ENCODE results near the gene APOC3. TPM values are rescaled to one million over a fixed set of nuclear protein-coding genes. Genes with fewer than 3 reads are reported as not detected.

Gene APOC3
- polyA plus RNA-seq, 1 donor (not counting 4 experiments of a cell fraction or from before 2014, with no cell fraction given): not detected

DNA sequence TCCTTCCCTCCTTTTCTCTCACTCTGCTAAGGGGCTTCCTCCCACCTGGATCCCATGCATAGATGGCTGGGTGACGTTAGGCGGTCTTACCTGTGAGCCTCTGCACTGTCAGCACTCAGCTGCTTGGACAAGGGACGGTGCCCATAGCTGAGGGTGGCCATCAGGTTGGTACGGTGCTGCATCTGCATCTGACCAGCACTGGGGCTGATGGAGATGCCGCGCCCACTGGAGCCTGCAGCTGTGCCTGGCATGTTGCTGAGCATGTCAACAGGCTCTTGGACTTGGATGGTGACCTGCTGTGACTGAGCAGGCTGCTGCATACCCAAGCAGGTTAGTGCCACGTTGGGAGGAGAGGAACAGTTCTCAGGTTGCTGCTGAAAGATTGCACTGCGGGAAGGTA is 29.5 kb downstream of the APOC3 start:
- Histone ChIP-seq H3K9ac (ENCODE audit: control insufficient read depth, extremely low read depth, insufficient read depth, low read length) (no peak overlapping the region), H3K4me3 (ENCODE audit: control insufficient read depth in 2 of 3, extremely low read depth in 1 of 3, insufficient read depth in 2 of 3, low read depth in 1 of 3, low read length in 3 of 3) (no peak overlapping the region), H3K9me3 (ENCODE audit: control insufficient read depth, low read depth, low read length) (no peaks in the 10 kb centered on the region), H3K36me3 (ENCODE audit: control insufficient read depth in 2 of 2, extremely low read depth in 1 of 2, insufficient read depth in 2 of 2, low read length in 2 of 2) (peaks cover 10 to 17% of the 10 kb centered on the region in 2 experiments), H3K27ac (ENCODE audit: control insufficient read depth, insufficient read depth, low read length) (no peak overlapping the region), H3K9me1 (ENCODE audit: control insufficient read depth, extremely low read depth, insufficient read depth, low read length) (no peaks in the 10 kb centered on the region), H2AFZ (ENCODE audit: control insufficient read depth, low read length) (no peak overlapping the region), H3K79me2 (ENCODE audit: control insufficient read depth, insufficient read depth, low read length) (no peaks in the 10 kb centered on the region), H3K27me3 (ENCODE audit: control insufficient read depth, extremely low read depth, insufficient read depth, low read length) (no peaks in the 10 kb centered on the region), H4K20me1 (ENCODE audit: control insufficient read depth, extremely low read depth, insufficient read depth, low read length) (no peaks in the 10 kb centered on the region), H3K4me2 (ENCODE audit: control insufficient read depth, extremely low read depth, insufficient read depth, low read depth, low read length) (no peak overlapping the region), H3K4me1 (ENCODE audit: control insufficient read depth, extremely low read depth, insufficient read depth, low read length) (peaks cover 27% of the 10 kb centered on the region)
- dilution Hi-C loops (cut with MboI; ENCODE audit: extremely low pct_ligation_motif_present, low sequenced_read_pairs): no loop called here
- no peak for FAIRE-seq
- no peak for DNase-seq (ENCODE audit: low read depth, low spot score)
- TF ChIP-seq CTCF (optimal IDR thresholded peaks at IDR 0.05 in 1 of 3, IDR thresholded peaks at IDR 0.05 in 1 of 3, conservative IDR thresholded peaks at IDR 0.05 in 1 of 3; ENCODE audit: extremely low read depth in 1 of 3, insufficient read depth in 2 of 3, low read length in 3 of 3) (no peak), EZH2 (IDR thresholded peaks at IDR 0.05; ENCODE audit: low read length) (no peak)

DNA sequence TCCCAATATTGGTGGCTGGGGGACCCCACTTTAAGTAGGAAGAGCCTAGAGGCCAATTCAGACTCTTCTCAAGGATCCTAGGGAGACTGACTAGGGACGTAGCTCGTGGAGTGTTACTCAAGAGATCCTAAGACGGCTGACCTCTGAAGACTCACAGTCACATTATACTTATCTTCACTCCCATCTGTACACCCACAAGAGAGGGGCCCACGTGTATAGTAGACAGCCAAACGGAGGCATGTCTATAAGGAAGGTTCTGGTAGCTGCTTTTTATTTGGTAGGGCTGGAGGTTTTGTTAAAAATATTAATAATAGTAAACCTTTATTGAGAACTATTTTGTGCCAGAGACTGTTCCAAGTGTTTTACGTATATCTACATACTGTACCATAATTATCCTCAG is 30.6 kb downstream of the APOC3 start:
- peaks cover 15 to 20% of the 10 kb centered on the region in 2 experiments for H3K36me3 ChIP-seq (ENCODE audit: control insufficient read depth in 2 of 2, extremely low read depth in 1 of 2, insufficient read depth in 2 of 2, low read length in 2 of 2)
- H3K4me1 ChIP-seq (ENCODE audit: control insufficient read depth, extremely low read depth, insufficient read depth, low read length): peaks cover 19% of the 10 kb centered on the region
- H3K79me2 ChIP-seq (ENCODE audit: control insufficient read depth, insufficient read depth, low read length): no peaks in the 10 kb centered on the region
- no peaks in the 10 kb centered on the region for H3K9me1 ChIP-seq (ENCODE audit: control insufficient read depth, extremely low read depth, insufficient read depth, low read length)
- TF ChIP-seq CTCF (optimal IDR thresholded peaks at IDR 0.05 in 1 of 3, IDR thresholded peaks at IDR 0.05 in 1 of 3, conservative IDR thresholded peaks at IDR 0.05 in 1 of 3; ENCODE audit: extremely low read depth in 1 of 3, insufficient read depth in 2 of 3, low read length in 3 of 3): no peak
- TF ChIP-seq EZH2 (IDR thresholded peaks at IDR 0.05; ENCODE audit: low read length): no peak
- no peak overlapping the region for H2AFZ ChIP-seq (ENCODE audit: control insufficient read depth, low read length)
- H3K27me3 ChIP-seq (ENCODE audit: control insufficient read depth, extremely low read depth, insufficient read depth, low read length): no peaks in the 10 kb centered on the region
- FAIRE-seq (no peak), DNase-seq (ENCODE audit: low read depth, low spot score) (no peak)
- no peak overlapping the region for H3K9ac ChIP-seq (ENCODE audit: control insufficient read depth, extremely low read depth, insufficient read depth, low read length)
- no peaks in the 10 kb centered on the region for H4K20me1 ChIP-seq (ENCODE audit: control insufficient read depth, extremely low read depth, insufficient read depth, low read length)
- dilution Hi-C loops (cut with MboI; ENCODE audit: extremely low pct_ligation_motif_present, low sequenced_read_pairs): no loop called here
- no peaks in the 10 kb centered on the region for H3K9me3 ChIP-seq (ENCODE audit: control insufficient read depth, low read depth, low read length)
- H3K27ac ChIP-seq (ENCODE audit: control insufficient read depth, insufficient read depth, low read length): no peak overlapping the region
- H3K4me2 ChIP-seq (ENCODE audit: control insufficient read depth, extremely low read depth, insufficient read depth, low read depth, low read length): no peak overlapping the region
- no peak overlapping the region for H3K4me3 ChIP-seq (ENCODE audit: control insufficient read depth in 2 of 3, extremely low read depth in 1 of 3, insufficient read depth in 2 of 3, low read depth in 1 of 3, low read length in 3 of 3)

Measured in keratinocyte (primary cell).